ENCODE data around the gene MLN.

Gene MLN

GRCh38 chr6:33746651-33747100 lies 57.1 kb downstream of the MLN start, which contains the start of gene IP6K3:
TSS of gene IP6K3 (minus strand) at chr6:33746905. CDS start at chr6:33735476, 11,429 bp downstream.
- H3K9me3 Mint-ChIP-seq: no peaks in the 10 kb centered on the region
- no peak within 1 kb of the TSS for H3K27ac Mint-ChIP-seq
- ATAC-seq (ENCODE audit: low read depth): no peak
- H3K36me3 Mint-ChIP-seq: no peaks in the 10 kb centered on the region
- peaks cover 4% of the 10 kb centered on the region for H3K4me1 Mint-ChIP-seq
- peaks cover 15% of the 10 kb centered on the region for H3K27me3 Mint-ChIP-seq
- H3K4me3 Mint-ChIP-seq: no peak within 1 kb of the TSS
- no peak for DNase-seq (ENCODE audit: low spot score in 2 of 2)

- peaks cover 4% of the 10 kb centered on the region for H3K4me1 Mint-ChIP-seq
- no peaks in the 10 kb centered on the region for H3K9me3 Mint-ChIP-seq
- H3K27me3 Mint-ChIP-seq: peaks cover 15% of the 10 kb centered on the region
- DNase-seq (ENCODE audit: low spot score in 2 of 2): no peak
- H3K36me3 Mint-ChIP-seq: no peaks in the 10 kb centered on the region
- H3K27ac Mint-ChIP-seq: no peak overlapping the region
- ATAC-seq (ENCODE audit: low read depth): no peak
- H3K4me3 Mint-ChIP-seq: no peak overlapping the region
Measured at GRCh38 chr6:33746036-33746600, 57.7 kb downstream of the MLN start.

- H3K4me1 Mint-ChIP-seq: peaks cover 4% of the 10 kb centered on the region
- H3K27me3 Mint-ChIP-seq: peaks cover 14% of the 10 kb centered on the region
- ATAC-seq (ENCODE audit: low read depth): no peak
- H3K36me3 Mint-ChIP-seq: no peaks in the 10 kb centered on the region
- no peak overlapping the region for H3K4me3 Mint-ChIP-seq
- DNase-seq (ENCODE audit: low spot score in 2 of 2): no peak
- H3K9me3 Mint-ChIP-seq: no peaks in the 10 kb centered on the region
- no peak overlapping the region for H3K27ac Mint-ChIP-seq
Measured at GRCh38 chr6:33745548-33745947, 58.3 kb downstream of the MLN start.

GRCh38 chr6:33744895-33745546 lies 58.8 kb downstream of the MLN start:
- DNase-seq (ENCODE audit: low spot score in 2 of 2): no peak
- H3K36me3 Mint-ChIP-seq: no peaks in the 10 kb centered on the region
- H3K9me3 Mint-ChIP-seq: no peaks in the 10 kb centered on the region
- H3K27ac Mint-ChIP-seq: no peak overlapping the region
- peaks cover 14% of the 10 kb centered on the region for H3K27me3 Mint-ChIP-seq
- no peak overlapping the region for H3K4me3 Mint-ChIP-seq
- ATAC-seq (ENCODE audit: low read depth): no peak
- peaks cover 4% of the 10 kb centered on the region for H3K4me1 Mint-ChIP-seq
